ENCODE data around the gene LHFPL6.
"Not testable (repeated sequence)": the region's sequence is repeated elsewhere in the genome, so short reads cannot be mapped to it uniquely, and the experiment has no call there.

Gene LHFPL6

GRCh38 chr13:39341251-39341650 is 261.7 kb downstream of the LHFPL6 start:
- no peak for DNase-seq (ENCODE audit: low read depth)

GRCh38 chr13:39338114-39338513 is 264.9 kb downstream of the LHFPL6 start:
- not testable (repeated sequence) for DNase-seq (ENCODE audit: low read depth)

GRCh38 chr13:39336937-39337336 is 266.1 kb downstream of the LHFPL6 start:
- DNase-seq (ENCODE audit: low read depth) = no peak

- no peak for DNase-seq (ENCODE audit: low read depth)
Observed at GRCh38 chr13:39336207-39336606, 266.8 kb downstream of the LHFPL6 start.

- no peak for DNase-seq (ENCODE audit: low read depth)
Observed at GRCh38 chr13:39335721-39336120, 267.3 kb downstream of the LHFPL6 start.

GRCh38 chr13:39330504-39330903 is 272.5 kb downstream of the LHFPL6 start:
- DNase-seq (ENCODE audit: low read depth) = no peak

- DNase-seq (ENCODE audit: low read depth) = no peak
Observed at GRCh38 chr13:39329182-39329639, 273.8 kb downstream of the LHFPL6 start.

- DNase-seq (ENCODE audit: low read depth) = no peak
Observed at GRCh38 chr13:39327172-39327479, 275.9 kb downstream of the LHFPL6 start.

- DNase-seq (ENCODE audit: low read depth) = no peak
Observed at GRCh38 chr13:39326469-39327171, 276.4 kb downstream of the LHFPL6 start.

GRCh38 chr13:39324806-39325311 is 278.1 kb downstream of the LHFPL6 start:
- DNase-seq (ENCODE audit: low read depth) = no peak

- no peak for DNase-seq (ENCODE audit: low read depth)
Observed at GRCh38 chr13:39322836-39323585, 280.0 kb downstream of the LHFPL6 start.

GRCh38 chr13:39321574-39321973 is 281.4 kb downstream of the LHFPL6 start:
- DNase-seq (ENCODE audit: low read depth) = no peak

- no peak for DNase-seq (ENCODE audit: low read depth)
Observed at GRCh38 chr13:39318161-39318560, 284.8 kb downstream of the LHFPL6 start.

GRCh38 chr13:39317291-39317690 is 285.7 kb downstream of the LHFPL6 start:
- no peak for DNase-seq (ENCODE audit: low read depth)

GRCh38 chr13:39315796-39316195 is 287.2 kb downstream of the LHFPL6 start:
- no peak for DNase-seq (ENCODE audit: low read depth)

- no peak for DNase-seq (ENCODE audit: low read depth)
Observed at GRCh38 chr13:39313721-39314120, 289.3 kb downstream of the LHFPL6 start.

GRCh38 chr13:39312596-39312995 is 290.4 kb downstream of the LHFPL6 start:
- DNase-seq (ENCODE audit: low read depth) = no peak

GRCh38 chr13:39311619-39312018 is 291.4 kb downstream of the LHFPL6 start:
- DNase-seq (ENCODE audit: low read depth) = no peak

- no peak for DNase-seq (ENCODE audit: low read depth)
Observed at GRCh38 chr13:39310961-39311360, 292.0 kb downstream of the LHFPL6 start.

GRCh38 chr13:39306639-39307589 is 296.1 kb downstream of the LHFPL6 start:
- no peak for DNase-seq (ENCODE audit: low read depth)

- no peak for DNase-seq (ENCODE audit: low read depth)
Observed at GRCh38 chr13:39302820-39303219, 300.2 kb downstream of the LHFPL6 start.

- DNase-seq (ENCODE audit: low read depth) = no peak
Observed at GRCh38 chr13:39298951-39299350, 304.0 kb downstream of the LHFPL6 start.
